Sigmoid colon (tissue), 4 donors: Measurements from ENCODE around the gene TRIM44.

ENCODE experiments used
- EP300 ChIP-seq, 4 donors: sonication (generic); formaldehyde crosslinking; IDR thresholded peaks; one replicate each; pipeline ENCODE4 v1.6.1; 2017; ENCODE audit warnings: antibody characterized with exemption in 4 of 4
- POLR2A ChIP-seq, 2 donors: fragments of 450-650 bp; IDR thresholded peaks; one replicate each; pipeline ENCODE4 v1.6.1; 2016; ENCODE audit warnings: antibody characterized with exemption in 2 of 2, mild to moderate bottlenecking in 2 of 2, moderate library complexity in 2 of 2
- TF ChIP-seq, protein P1 (sequence below), 4 experiments: fragments of 450-650 bp in 3 of 4; fragments of 200-600 bp in 1 of 4; IDR thresholded peaks; one replicate each; pipeline ENCODE4 v1.5.1; 2016 to 2019; ENCODE audit warnings: antibody characterized with exemption in 4 of 4, mild to moderate bottlenecking in 3 of 4, moderate library complexity in 2 of 4

DNA sequence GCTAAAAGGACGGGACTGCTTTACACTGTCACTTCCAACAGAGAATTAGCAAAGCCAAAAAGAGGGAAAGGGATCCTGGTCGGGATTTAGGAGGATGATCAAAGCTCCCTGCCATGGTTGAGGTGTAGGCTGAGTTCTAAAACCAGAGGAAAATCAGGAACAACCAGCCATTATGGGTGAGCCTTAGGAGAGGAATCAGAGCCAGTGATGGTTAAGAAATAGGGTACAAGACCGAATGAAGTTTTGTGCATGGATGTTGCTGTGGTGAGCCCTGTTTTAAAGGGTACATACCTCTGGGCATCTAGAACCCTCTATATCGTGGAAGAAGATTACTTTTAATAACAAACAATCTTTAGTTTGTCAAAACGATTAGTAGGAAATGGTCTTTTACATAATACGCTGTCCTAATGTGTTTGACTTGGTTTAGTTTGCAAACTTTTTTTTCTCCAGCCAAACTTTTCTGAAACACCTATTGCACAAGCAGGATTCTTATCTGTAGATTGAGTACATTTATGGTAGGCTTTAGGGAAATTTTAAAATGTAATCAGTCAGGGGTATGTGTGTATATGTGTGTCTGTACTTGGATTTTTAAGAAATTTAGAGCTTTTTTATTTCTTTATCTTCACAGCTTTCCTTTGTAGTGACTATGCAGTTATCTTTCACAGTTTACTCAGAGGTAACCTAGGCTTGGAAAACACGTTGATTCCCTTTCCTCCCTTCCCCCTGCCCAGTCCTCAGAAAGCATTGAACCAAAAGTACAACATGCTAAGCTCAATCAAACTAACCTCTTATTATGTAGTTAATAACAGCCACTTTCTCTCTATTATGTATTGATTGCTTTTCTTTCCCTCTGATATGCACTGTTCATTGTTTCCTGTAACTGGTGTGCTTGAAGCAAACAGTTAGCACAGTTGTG lies 26.8 kb downstream of the TRIM44 start:
- TF ChIP-seq, protein P1, sequence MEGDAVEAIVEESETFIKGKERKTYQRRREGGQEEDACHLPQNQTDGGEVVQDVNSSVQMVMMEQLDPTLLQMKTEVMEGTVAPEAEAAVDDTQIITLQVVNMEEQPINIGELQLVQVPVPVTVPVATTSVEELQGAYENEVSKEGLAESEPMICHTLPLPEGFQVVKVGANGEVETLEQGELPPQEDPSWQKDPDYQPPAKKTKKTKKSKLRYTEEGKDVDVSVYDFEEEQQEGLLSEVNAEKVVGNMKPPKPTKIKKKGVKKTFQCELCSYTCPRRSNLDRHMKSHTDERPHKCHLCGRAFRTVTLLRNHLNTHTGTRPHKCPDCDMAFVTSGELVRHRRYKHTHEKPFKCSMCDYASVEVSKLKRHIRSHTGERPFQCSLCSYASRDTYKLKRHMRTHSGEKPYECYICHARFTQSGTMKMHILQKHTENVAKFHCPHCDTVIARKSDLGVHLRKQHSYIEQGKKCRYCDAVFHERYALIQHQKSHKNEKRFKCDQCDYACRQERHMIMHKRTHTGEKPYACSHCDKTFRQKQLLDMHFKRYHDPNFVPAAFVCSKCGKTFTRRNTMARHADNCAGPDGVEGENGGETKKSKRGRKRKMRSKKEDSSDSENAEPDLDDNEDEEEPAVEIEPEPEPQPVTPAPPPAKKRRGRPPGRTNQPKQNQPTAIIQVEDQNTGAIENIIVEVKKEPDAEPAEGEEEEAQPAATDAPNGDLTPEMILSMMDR (IDR thresholded peaks at IDR 0.05), result no peak
- no peak for TF ChIP-seq POLR2A (IDR thresholded peaks at IDR 0.05)
- TF ChIP-seq EP300 (IDR thresholded peaks at IDR 0.05), result no peak
